ENCODE data around the gene GARNL3.

GARNL3 gene

DNA sequence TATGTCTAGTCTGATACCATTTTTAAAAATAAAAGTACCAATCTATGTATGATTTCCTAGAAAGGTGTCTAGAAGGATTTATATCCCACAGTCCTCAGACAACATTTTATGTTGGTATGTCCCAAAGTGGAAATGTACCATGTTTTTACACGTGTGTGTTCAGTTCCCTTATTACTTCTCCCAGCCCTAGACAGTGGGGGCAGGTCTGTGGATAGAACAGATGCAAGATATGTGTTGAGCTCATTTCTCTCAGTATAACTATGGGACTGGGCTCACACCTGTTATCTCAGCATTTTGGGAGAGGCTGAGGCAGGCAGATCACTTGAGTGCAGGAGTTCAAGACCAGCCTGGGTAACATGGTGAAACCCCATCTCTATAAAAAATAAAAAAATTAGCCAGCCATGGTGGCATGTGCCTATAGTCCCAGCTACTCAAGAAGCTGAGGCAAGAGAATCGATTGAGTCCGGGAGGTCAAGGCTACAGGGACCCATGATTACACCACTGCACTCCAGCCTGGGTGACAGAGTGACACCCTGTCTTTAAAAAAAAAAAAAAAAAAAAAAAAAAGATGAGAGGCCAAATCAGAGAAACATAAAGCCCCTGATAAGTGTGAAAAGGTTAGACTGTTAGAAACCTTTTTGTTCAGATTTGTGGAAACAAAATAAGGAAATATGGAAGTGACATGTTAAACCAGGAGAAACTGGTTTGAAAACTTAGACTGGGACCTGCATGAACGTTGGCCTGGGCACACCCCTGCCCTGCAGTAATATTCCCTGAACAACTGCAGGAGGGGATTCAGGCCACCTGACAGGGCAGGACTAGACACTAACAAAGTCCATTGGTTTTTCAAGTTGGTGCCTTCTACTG, 125.0 kb downstream of the GARNL3 start:
- DNase-seq = no peak

DNA sequence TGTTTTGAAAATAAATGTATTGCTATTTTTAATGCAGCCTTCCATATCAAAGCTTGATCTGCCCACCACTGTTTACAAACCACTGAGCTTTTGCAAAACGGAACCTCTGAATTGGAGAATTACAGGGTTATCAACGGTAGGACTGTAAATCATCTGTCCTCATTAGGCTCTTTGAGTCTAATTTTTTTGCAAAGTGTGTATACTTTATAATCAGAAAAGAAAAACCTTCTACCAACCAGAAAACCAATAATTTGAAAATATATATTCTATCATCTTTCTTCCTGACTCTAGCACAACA, 125.6 kb downstream of the GARNL3 start:
- DNase-seq = no peak

DNA sequence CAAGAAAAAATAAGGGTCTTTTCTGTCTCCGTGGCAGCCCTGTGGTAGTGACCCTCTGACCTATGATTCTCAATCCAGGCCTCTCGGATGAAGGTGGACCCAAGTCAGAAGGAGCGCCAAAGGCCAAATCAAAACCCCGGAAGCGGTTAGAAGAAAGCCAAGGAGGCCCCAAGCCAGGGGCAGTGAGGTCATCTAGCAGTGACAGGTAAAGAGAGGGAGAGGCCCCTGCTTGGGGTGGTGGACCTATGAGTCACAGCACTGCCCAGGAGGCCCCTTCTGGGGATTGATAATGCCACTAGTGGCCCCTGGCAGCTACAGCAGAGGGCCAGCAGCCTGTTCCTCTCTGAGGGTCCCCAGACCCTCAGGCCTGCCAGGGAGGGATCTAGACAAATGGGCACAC, 126.0 kb downstream of the GARNL3 start:
- DNase-seq = no peak

DNA sequence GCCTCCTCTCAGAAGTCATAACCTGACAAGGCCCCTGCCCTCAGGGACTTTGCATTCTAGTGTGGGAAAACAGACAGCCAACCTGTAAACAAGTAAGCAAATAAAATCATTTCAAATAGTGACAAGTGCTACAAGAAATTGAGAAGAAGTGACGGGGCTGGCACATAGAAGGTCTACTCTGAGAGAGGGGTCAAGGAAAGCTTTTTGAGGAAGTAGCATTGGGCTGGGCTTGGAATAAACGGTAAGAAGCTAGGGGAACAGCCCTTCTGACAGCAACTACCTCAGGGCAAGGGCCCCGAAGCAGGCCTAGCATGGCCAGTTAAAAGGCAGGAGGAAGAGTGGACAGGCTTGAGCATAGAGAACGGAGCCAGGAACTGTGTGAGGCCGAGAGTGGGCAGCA, 127.6 kb downstream of the GARNL3 start:
- DNase-seq = no peak

DNA sequence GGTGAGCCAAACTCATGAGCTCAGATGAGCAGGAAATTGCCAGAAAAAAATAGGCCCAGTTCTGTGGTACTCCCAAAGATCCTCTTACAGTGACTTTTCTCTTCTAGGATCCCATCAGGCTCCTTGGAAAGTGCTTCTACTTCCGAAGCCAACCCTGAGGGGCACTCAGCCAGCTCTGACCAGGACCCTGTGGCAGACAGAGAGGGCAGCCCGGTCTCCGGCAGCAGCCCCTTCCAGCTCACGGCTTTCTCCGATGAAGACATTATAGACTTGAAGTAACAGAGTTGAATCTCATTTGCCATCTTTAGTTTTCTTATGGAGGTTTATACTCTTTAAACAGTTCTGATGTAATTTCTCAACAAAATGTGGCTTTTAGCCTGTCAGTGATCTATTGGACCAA, 128.4 kb downstream of the GARNL3 start:
- DNase-seq = no peak

DNA sequence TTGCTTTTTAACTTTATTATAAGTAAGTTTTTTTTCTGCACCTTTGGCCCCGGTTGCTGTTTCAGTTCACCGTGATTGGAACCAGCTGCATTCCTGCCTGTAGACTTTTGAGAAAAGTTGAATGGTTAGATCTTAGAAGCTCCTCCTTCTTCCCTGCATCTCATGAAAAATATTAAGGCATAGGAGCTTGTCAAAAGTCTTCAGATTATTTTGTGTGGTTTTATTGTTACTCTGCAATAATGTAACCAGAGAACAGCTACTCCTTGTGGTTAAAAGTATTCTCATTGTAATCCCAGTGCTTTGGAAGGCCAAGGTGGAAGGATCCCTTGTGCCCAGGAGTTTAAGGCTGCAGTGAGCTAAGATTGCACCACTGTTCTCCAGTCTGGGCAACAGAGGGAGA, 129.1 kb downstream of the GARNL3 start:
- DNase-seq = no peak

DNA sequence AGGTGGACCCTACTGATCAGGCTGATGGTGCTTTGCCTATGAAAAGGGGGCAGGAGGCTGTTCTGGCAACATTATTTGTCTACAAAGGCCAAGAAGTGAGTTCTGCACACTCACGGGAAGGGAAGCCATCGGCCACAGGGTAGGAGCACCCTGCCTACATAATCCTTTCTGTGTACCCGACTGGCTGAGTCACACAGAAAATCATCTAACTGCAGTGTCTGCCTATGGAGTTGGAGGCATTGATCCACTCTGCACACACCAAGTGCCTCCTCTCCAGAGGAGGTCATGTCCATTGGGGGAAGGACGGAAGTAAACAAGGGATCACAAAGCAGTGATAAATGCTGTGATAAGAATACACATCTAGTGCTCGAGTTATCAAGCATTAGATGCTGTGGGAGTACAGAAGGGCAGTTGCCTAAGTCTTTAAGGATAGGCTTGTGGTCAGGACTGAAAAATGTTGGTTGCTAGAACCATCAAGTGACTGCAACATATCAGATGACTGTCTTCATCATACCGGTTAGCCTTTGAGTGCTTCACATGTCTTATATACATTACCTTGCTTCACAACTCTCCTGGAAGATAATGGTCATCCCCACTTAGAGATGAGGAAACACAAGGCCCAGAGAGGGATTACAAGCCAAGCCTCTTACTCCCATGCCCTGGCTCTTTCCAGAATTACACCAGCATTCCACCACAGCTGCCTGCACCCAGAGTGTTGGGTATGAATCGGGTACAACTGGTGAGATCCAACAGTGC, 131.1 kb downstream of the GARNL3 start:
- DNase-seq = no peak

DNA sequence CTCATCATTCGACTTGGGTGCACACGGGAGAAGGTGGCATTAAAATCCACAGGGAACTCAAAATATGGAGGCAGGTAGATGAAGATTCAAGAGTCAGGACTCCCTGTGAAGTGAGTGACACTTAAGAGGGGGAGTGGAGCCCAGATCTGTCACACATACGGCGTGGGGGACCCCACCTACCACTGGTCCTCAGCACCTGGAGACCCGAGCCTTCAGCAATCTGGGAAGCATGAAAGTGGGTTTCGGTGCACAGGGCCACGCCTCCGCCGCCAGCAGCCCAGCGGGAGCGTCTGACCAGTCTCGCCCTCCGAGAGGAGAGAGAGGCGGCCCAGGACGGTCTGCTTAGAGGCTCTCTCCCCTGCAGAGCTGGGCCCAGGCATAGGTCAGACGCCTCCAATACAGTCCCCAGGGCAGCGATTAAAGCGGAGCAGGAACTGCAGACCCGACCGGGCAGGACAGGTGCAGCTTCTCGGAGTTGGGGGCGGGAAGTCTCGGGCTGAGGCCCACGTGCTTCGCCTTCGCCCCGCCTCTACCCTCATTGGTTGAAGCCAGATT, 131.8 kb downstream of the GARNL3 start:
- DNase-seq = no peak

DNA sequence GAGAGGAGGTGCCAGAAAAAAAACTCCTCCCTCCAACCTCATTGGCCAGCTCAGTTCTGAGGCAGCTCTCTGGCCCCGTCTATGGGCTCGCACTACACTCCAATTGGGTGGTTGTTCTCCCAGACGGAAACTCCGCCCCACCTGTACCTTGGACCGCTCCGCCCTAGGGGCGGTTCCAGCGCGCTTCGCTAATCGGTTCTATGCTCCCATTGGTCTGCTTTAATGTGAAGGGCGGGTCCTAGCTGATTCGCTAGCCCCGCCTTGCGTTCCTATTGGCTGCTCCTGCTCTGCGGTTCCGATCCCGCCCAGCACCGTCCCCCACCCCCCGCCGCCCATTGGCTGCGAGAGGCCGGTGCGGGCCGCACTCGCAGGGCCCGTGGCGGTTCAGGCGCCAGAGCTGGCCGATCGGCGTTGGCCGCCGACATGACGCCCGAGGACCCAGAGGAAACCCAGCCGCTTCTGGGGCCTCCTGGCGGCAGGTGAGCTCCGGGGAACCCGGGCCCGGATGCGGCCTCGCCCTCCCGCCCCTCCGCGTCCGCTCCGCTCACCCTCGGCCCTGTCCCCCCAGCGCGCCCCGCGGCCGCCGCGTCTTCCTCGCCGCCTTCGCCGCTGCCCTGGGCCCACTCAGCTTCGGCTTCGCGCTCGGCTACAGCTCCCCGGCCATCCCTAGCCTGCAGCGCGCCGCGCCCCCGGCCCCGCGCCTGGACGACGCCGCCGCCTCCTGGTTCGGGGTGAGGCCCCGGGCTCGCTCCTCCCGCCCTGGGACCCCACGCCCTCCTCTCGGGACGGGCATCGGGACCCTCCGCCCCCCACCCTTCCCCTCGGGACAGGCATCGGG, 132.5 kb downstream of the GARNL3 start, which contains the start of gene SLC2A8:
TSS of gene SLC2A8 (plus strand) at position 362 of the 838 bp plus-strand sequence. CDS start at position 424, 62 bp downstream.
- peak; percentile 73 for DNase-seq

DNA sequence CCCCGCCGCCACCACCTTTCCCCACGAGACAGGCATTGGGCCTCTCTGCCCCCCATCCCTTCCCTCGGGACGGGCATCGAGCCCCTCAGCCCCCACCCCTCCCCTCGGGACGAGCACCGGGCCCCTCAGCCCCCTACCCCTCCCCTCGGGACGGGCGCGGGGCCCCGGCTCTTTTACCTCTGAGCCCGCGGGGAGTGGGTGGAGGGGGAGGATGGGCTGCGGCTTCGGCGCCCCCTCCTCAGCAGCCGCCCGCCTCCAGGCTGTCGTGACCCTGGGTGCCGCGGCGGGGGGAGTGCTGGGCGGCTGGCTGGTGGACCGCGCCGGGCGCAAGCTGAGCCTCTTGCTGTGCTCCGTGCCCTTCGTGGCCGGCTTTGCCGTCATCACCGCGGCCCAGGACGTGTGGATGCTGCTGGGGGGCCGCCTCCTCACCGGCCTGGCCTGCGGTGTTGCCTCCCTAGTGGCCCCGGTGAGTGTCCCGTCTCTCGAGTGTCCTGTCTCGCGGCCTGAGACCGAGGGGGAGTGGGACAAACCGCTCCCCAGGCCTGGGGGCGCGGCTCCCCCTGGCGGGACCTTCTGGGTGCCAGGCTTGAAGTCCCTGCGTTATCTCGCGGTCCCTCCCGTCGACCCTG, 133.2 kb downstream of the GARNL3 start:
- peak; percentile 16 for DNase-seq

DNA sequence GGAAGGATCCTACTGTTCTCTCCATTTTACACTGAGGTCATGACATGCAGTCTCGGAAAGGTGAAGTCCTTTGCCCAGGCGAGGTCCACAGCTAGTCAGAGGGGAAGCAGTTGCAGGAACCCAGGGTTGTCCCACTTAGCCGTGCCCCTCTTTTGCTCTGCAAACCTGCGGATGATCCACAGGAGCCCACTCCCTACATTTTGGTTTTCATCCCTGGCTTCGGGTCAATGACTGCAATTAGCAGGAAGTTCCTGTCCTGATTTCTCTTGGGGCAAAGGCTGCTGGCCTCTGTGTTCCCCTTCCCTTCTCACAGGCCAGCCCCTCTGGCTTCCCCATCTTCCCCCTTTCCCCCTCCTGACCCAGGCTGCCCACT, 133.7 kb downstream of the GARNL3 start:
- DNase-seq = no peak

DNA sequence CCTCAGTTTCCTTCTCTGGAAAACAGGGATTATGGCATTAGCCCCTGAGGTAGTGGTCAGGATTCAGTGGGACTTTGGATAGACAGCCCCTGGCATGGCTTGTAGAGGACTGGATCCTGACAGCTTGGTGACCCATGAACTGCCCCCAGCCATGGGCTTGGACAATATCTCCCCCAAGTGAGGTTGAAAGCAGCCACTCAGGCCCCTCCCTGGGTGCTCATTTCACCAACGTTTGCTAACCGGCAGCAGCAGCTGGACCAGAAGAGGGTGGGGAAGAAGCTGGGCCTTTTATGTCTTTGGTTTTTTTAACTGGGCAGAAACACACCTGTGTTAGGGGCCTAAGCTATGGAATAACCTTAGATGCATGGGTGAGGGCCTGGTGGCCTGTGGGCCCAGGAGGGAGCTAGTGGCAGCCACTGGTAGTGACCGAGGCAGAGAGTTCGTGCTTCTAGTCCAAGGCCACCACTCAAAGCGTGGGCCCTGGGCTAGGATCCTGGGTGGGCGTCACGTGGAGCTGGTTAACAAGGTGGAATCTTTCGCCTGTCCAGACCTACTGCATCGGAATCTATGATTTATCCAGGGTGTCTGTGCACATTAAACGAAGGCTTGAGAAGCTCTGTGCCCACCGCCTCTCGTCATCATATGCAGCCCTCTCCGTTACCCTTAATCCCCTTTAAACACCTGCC, 134.3 kb downstream of the GARNL3 start:
- no peak for DNase-seq

DNA sequence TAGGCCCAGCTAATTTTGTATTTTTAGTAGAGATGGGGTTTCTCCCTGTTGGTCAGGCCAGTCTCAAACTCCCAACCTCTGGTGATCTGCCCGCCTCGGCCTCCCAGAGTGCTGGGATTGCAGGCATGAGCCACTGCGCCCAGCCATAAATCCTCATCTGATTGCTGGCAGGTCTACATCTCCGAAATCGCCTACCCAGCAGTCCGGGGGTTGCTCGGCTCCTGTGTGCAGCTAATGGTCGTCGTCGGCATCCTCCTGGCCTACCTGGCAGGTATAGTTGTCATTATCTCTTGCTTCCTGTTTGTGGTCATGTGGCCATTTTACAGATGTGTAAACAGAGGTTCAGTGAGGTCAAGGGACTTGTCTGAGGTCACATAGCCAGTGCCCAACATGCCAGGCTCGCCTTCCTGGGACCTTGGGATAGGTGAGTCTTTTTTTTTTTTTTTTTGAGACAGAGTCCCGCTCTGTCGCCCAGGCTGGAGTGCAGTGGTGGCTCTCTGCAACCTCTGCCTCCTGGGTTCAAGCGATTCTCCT, 135.2 kb downstream of the GARNL3 start:
- DNase-seq = no peak

DNA sequence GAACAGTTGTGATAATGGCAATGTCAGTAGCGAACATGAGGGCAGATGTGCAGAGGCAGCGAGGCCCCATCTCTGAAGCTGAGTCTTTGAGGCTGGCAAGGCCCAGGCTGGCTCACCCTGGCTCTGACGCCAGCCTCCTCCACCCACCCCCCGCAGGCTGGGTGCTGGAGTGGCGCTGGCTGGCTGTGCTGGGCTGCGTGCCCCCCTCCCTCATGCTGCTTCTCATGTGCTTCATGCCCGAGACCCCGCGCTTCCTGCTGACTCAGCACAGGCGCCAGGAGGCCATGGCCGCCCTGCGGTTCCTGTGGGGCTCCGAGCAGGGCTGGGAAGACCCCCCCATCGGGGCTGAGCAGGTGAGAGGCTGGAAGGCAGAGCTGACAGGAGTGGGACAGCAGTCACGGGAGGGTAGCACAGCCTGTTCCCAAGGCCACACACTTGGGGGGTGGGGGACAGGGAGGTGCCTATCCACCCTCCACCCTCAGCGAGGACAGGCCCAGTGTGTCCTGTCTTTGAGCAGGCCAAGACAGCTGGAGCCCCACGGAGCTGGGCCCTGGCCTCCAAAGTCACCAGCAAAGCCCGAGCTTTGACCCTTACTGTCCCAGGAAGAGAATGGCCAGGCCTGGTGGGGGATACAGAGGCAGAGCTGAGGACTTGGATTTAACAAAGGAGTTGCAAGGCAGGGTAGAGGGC, 138.0 kb downstream of the GARNL3 start:
- DNase-seq = no peak

DNA sequence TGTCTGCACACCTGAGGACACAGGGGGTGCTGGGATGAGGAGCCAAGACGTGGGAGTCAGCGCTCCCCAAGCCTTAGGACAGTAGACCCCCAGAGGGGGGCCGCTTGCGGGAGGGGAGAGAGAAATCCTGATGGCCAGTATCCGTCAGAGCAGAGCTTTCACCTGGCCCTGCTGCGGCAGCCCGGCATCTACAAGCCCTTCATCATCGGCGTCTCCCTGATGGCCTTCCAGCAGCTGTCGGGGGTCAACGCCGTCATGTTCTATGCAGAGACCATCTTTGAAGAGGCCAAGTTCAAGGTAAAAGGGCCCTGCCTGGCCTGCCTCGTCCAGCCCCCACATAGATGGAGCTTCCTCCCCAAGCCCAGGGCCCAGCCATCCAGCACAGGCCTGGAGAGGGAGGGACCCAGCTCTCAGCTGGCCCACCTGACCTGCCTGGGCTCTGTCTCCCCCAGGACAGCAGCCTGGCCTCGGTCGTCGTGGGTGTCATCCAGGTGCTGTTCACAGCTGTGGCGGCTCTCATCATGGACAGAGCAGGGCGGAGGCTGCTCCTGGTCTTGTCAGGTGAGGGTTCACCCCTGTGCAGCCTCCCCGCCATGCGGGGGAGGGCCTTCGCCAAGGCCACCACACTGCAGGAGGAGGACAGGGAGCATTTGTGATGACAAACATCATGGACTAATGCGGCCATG, 139.1 kb downstream of the GARNL3 start:
- DNase-seq = no peak

DNA sequence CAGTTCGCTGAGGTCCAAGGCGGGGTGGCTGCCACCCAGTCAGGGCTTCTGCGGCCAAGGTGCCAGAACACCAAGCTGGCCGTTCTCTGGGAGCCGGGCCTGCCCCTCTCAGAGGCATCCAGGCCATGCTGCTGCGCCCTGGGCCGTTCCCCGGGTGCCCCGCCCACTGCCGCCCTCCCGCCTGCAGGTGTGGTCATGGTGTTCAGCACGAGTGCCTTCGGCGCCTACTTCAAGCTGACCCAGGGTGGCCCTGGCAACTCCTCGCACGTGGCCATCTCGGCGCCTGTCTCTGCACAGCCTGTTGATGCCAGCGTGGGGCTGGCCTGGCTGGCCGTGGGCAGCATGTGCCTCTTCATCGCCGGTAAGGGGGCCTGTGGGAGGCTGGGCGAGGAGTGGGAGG, 140.1 kb downstream of the GARNL3 start:
- no peak for DNase-seq

DNA sequence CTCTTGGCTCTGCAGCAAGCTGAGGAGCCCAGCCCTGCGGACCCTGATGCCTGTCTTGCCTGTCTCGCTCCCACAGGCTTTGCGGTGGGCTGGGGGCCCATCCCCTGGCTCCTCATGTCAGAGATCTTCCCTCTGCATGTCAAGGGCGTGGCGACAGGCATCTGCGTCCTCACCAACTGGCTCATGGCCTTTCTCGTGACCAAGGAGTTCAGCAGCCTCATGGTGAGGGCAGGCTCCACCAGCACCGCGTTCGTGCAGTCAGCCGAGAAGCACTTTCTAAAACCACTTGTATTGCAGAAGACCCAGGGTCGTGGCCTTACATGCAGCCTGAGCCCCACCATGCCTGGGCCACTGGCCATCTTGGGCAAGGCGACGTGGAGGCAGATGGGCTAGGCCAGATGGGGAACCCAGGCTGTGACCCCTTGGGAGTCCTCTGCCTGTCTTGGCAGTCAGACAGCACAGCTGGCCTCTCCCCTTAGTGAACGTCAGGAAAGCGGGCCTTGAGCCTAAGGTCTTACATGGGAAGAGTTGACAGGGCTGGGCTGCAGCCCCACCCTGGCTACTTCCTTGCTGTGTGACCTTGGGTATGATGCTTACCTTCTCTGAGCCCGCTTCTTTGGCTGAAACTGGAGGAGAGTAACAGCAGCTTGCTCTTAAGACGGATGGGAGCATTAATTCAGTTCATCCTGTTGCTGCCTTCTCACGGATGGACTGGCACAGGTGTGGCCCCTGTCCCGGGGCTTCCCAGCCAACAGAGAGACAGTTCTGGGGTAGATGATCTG, 141.0 kb downstream of the GARNL3 start:
- DNase-seq = no peak

DNA sequence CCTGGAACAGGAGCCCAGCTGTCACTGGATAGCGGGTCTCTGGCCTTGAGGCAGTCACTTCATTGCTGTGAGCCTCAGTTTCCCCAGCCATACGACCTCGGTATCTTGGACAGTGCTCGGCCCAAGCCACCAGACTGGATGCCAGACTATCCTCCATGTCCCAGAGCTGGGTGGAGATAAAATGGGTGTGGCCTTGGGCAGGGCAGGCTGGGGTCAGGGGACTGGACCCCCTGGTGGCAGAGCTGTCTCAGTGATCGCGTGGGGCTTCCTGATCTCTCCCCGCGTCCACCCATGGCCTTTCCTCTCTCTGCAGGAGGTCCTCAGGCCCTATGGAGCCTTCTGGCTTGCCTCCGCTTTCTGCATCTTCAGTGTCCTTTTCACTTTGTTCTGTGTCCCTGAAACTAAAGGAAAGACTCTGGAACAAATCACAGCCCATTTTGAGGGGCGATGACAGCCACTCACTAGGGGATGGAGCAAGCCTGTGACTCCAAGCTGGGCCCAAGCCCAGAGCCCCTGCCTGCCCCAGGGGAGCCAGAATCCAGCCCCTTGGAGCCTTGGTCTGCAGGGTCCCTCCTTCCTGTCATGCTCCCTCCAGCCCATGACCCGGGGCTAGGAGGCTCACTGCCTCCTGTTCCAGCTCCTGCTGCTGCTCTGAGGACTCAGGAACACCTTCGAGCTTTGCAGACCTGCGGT, 142.4 kb downstream of the GARNL3 start:
- DNase-seq = no peak

DNA sequence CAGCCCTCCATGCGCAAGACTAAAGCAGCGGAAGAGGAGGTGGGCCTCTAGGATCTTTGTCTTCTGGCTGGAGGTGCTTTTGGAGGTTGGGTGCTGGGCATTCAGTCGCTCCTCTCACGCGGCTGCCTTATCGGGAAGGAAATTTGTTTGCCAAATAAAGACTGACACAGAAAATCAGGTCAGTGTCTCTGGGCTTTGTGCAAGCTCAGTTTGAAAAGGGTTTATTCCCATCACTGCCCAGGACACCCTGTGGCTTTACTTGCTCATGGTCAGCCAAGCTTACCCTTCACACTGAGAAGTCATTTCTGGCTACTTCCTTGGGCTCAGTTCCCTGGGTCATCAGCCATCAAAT, 142.9 kb downstream of the GARNL3 start:
- no peak for DNase-seq
